CD14-positive monocyte (primary cell): ENCODE measurements around the gene SLC4A5. TPM values are rescaled to one million over a fixed set of nuclear protein-coding genes. Genes with fewer than 3 reads are reported as not detected.
A peak's percentile ranks its signal among the peaks of the same experiment; 100 is the strongest.

Experiments
- DNase-seq, 3 donors: peaks; one replicate each; pipeline ENCODE4 v3.0.0-alpha.2; 2011 to 2022
- H2AFZ ChIP-seq: 2 replicates; pipeline ENCODE4 v1.6.0; 2012; ENCODE audit warnings: mild to moderate bottlenecking, low read depth, low read length, inconsistent platforms; ENCODE audit not compliant: insufficient read depth, poor library complexity, severe bottlenecking
- H3K27ac ChIP-seq, 2 donors: 1 replicate in 1 of 2; 2 replicates in 1 of 2; pipeline ENCODE4 v1.5.1; 2012 to 2013; ENCODE audit warnings: low read length in 2 of 2, control low read depth in 1 of 2, inconsistent platforms in 1 of 2, low read depth in 1 of 2, mild to moderate bottlenecking in 1 of 2
- H3K27me3 ChIP-seq, 2 donors: one replicate each; pipeline versions ENCODE4 v1.6.0 to v1.6.1; 2011 to 2013; ENCODE audit warnings: low read length in 2 of 2; ENCODE audit not compliant: control insufficient read depth in 2 of 2, insufficient read depth in 2 of 2
- H3K36me3 ChIP-seq, 2 donors: replicated peaks in 1 of 2; 1 replicate in 1 of 2; 2 replicates in 1 of 2; pipeline versions ENCODE4 v1.5.1 to v1.6.1; 2012 to 2013; ENCODE audit warnings: low read length in 2 of 2, control low read depth in 1 of 2, inconsistent platforms in 1 of 2, mild to moderate bottlenecking in 1 of 2; ENCODE audit not compliant: insufficient read depth in 2 of 2, control insufficient read depth in 1 of 2
- H3K4me1 ChIP-seq, 2 donors: 1 replicate in 1 of 2; 2 replicates in 1 of 2; pipeline versions ENCODE4 v1.5.1 to v1.6.1; 2012 to 2013; ENCODE audit warnings: low read length in 2 of 2, control low read depth in 1 of 2, inconsistent platforms in 1 of 2, mild to moderate bottlenecking in 1 of 2, moderate library complexity in 1 of 2; ENCODE audit not compliant: insufficient read depth in 2 of 2, control insufficient read depth in 1 of 2
- H3K4me2 ChIP-seq: replicated peaks from 2 replicates; pipeline ENCODE3; 2012; ENCODE audit warnings: low read length, moderate library complexity, mild to moderate bottlenecking; ENCODE audit not compliant: poor library complexity, severe bottlenecking; ENCODE audit errors: extremely low read depth
- H3K4me3 ChIP-seq, 3 experiments: fragments of 200-600 bp in 1 of 3; sonication (generic) in 1 of 3; replicated peaks in 1 of 3; 1 replicate in 2 of 3; 2 replicates in 1 of 3; pipeline ENCODE4 v1.5.1; 2011 to 2013; ENCODE audit warnings: low read length in 3 of 3, mild to moderate bottlenecking in 3 of 3, control low read depth in 2 of 3, low read depth in 2 of 3, inconsistent platforms in 1 of 3, moderate library complexity in 1 of 3
- H3K79me2 ChIP-seq: 2 replicates; pipeline ENCODE4 v1.6.0; 2012; ENCODE audit warnings: mild to moderate bottlenecking, control low read depth, inconsistent platforms, low read length, moderate library complexity; ENCODE audit not compliant: insufficient read depth
- H3K9ac ChIP-seq: 2 replicates; pipeline ENCODE4 v1.6.0; 2017; ENCODE audit warnings: low read length, mild to moderate bottlenecking; ENCODE audit not compliant: insufficient read depth, poor library complexity, severe bottlenecking
- H3K9me3 ChIP-seq, 2 donors: replicated peaks in 1 of 2; 1 replicate in 1 of 2; 2 replicates in 1 of 2; pipeline versions ENCODE4 v1.5.1 to v1.6.1; 2012 to 2013; ENCODE audit warnings: low read length in 2 of 2, control low read depth in 1 of 2; ENCODE audit not compliant: control insufficient read depth in 1 of 2, insufficient read depth in 1 of 2
- H4K20me1 ChIP-seq: 2 replicates; pipeline ENCODE4 v1.6.0; 2012; ENCODE audit warnings: mild to moderate bottlenecking, low read length, control low read depth, moderate library complexity; ENCODE audit not compliant: insufficient read depth
- H3K27ac Mint-ChIP-seq, 7 donors: one replicate each; pipeline ENCODE4 v1.8.0; 2020; ENCODE audit warnings: mild to moderate bottlenecking in 7 of 7, mixed read lengths in 7 of 7, moderate library complexity in 6 of 7, inconsistent platforms in 2 of 7
- H3K27me3 Mint-ChIP-seq, 3 donors: one replicate each; pipeline ENCODE4 v1.8.0; 2021 to 2022; ENCODE audit warnings: low read depth in 3 of 3, mild to moderate bottlenecking in 3 of 3, mixed read lengths in 3 of 3, moderate library complexity in 3 of 3, inconsistent platforms in 1 of 3
- H3K36me3 Mint-ChIP-seq, 2 donors: one replicate each; pipeline ENCODE4 v1.8.0; 2020; ENCODE audit warnings: mixed read lengths in 2 of 2, inconsistent platforms in 1 of 2, mild to moderate bottlenecking in 1 of 2
- H3K4me1 Mint-ChIP-seq: one replicate; pipeline ENCODE4 v1.8.0; 2020; ENCODE audit warnings: mild to moderate bottlenecking, mixed read lengths
- H3K4me3 Mint-ChIP-seq, 2 donors: one replicate each; pipeline ENCODE4 v1.8.0; 2020; ENCODE audit warnings: mild to moderate bottlenecking in 2 of 2, mixed read lengths in 2 of 2, moderate library complexity in 1 of 2
- H3K9me3 Mint-ChIP-seq, 7 donors: one replicate each; pipeline ENCODE4 v1.8.0; 2020 to 2022; ENCODE audit warnings: mixed read lengths in 7 of 7, mild to moderate bottlenecking in 6 of 7, moderate library complexity in 6 of 7, inconsistent platforms in 2 of 7
- WGBS: methylation state at CpG from one replicate; pipeline ENCODE4 v1.1.5; 2013; ENCODE audit warnings: missing lambda C conversion rate; ENCODE audit not compliant: insufficient coverage; 5-methylcytosine and 5-hydroxymethylcytosine counted together
- intact Hi-C, 2 donors: fragments of 100-400 bp; cut with micrococcal nuclease; formaldehyde crosslinking; loops; one replicate each; pipeline versions ENCODE4 v1.15.0 to v1.15.1; 2023
- polyA plus RNA-seq, 3 donors: library from polyadenylated mRNA; depleted of rRNA in 1 of 3; unstranded in 2 of 3; stranded (reverse) in 1 of 3; fragments of 300-500 nt in 2 of 3; fragments of >200 nt in 1 of 3; fragmentation: Illumina TruSeq in 2 of 3; gene quantifications; 1 replicate in 2 of 3; 2 replicates in 1 of 3; pipeline ENCODE4 v1.2.3, GENCODE V29; 2012 to 2021
- TF ChIP-seq, protein P1 (sequence below): fragments of 200-600 bp; IDR thresholded peaks from one replicate; pipeline ENCODE4 v1.8.0; 2022; ENCODE audit warnings: antibody characterized with exemption, mild to moderate bottlenecking

The SLC4A5 gene
- polyA plus RNA-seq, 3 donors: 0.10 to 1.1 TPM; not detected in 1

GRCh38 chr2:74252862-74253261 is 90.4 kb downstream of the SLC4A5 start:
- no peak for DNase-seq
- WGBS: 100% methylated on average over 5 of the region's 9 CpGs
- no peaks in the 10 kb centered on the region for H3K4me1 ChIP-seq
- Mint-ChIP-seq H3K27me3 (peaks cover 0 to 2% (median 1%) of the 10 kb centered on the region in 3 donors), H3K27ac (peak overlapping the region in 1 of 7 donors; percentile 55), H3K36me3 (no peaks in the 10 kb centered on the region), H3K4me3 (no peak overlapping the region), H3K4me1 (peaks cover 4% of the 10 kb centered on the region), H3K9me3 (no peaks in the 10 kb centered on the region)
- intact Hi-C loops: no loop called here
- no peak overlapping the region for H3K4me3 ChIP-seq
- H3K79me2 ChIP-seq: no peaks in the 10 kb centered on the region
- no peaks in the 10 kb centered on the region for H3K9me3 ChIP-seq
- H3K9ac ChIP-seq: no peak overlapping the region
- no peaks in the 10 kb centered on the region for H3K27me3 ChIP-seq
- H3K27ac ChIP-seq: no peak overlapping the region
- H3K4me2 ChIP-seq: no peak overlapping the region
- TF ChIP-seq, protein P1, sequence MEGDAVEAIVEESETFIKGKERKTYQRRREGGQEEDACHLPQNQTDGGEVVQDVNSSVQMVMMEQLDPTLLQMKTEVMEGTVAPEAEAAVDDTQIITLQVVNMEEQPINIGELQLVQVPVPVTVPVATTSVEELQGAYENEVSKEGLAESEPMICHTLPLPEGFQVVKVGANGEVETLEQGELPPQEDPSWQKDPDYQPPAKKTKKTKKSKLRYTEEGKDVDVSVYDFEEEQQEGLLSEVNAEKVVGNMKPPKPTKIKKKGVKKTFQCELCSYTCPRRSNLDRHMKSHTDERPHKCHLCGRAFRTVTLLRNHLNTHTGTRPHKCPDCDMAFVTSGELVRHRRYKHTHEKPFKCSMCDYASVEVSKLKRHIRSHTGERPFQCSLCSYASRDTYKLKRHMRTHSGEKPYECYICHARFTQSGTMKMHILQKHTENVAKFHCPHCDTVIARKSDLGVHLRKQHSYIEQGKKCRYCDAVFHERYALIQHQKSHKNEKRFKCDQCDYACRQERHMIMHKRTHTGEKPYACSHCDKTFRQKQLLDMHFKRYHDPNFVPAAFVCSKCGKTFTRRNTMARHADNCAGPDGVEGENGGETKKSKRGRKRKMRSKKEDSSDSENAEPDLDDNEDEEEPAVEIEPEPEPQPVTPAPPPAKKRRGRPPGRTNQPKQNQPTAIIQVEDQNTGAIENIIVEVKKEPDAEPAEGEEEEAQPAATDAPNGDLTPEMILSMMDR: no peak
- no peaks in the 10 kb centered on the region for H3K36me3 ChIP-seq
- H4K20me1 ChIP-seq: no peaks in the 10 kb centered on the region
- H2AFZ ChIP-seq: no peak overlapping the region

- TF ChIP-seq, protein P1: no peak
- Mint-ChIP-seq H3K36me3 (no peaks in the 10 kb centered on the region), H3K9me3 (no peaks in the 10 kb centered on the region), H3K4me3 (no peak overlapping the region), H3K4me1 (peaks cover 4% of the 10 kb centered on the region), H3K27me3 (peaks cover 0 to 2% (median 1%) of the 10 kb centered on the region in 3 donors), H3K27ac (no peak overlapping the region)
- no peaks in the 10 kb centered on the region for H4K20me1 ChIP-seq
- no peaks in the 10 kb centered on the region for H3K79me2 ChIP-seq
- DNase-seq: no peak
- H3K4me3 ChIP-seq: no peak overlapping the region
- 50% methylated on average over 2 of the region's 10 CpGs for WGBS
- no peak overlapping the region for H3K27ac ChIP-seq
- H3K36me3 ChIP-seq: no peaks in the 10 kb centered on the region
- H3K27me3 ChIP-seq: no peaks in the 10 kb centered on the region
- no peaks in the 10 kb centered on the region for H3K4me1 ChIP-seq
- H2AFZ ChIP-seq: no peak overlapping the region
- intact Hi-C loops: no loop called here
- H3K9me3 ChIP-seq: no peaks in the 10 kb centered on the region
- no peak overlapping the region for H3K4me2 ChIP-seq
- H3K9ac ChIP-seq: no peak overlapping the region
Measured at GRCh38 chr2:74252036-74252435, 91.2 kb downstream of the SLC4A5 start.
